Panc1 (cell line): ENCODE measurements around the gene SKP1. TPM values are rescaled to one million over a fixed set of nuclear protein-coding genes. Genes with fewer than 3 reads are reported as not detected.

Experiments used
- ATAC-seq: fragments of 200-7000 bp; cut with Tn5 transposase; 2 replicates; pipeline ENCODE4 v1.9.1; 2020; ENCODE audit warnings: mild to moderate bottlenecking, moderate library complexity
- BruUV-seq: library from RNA; stranded (reverse); fragments of 400-500 nt; replicated peaks from 2 replicates; lab custom pipeline; 2021; lab: Mats Ljungman, UMichigan
- CTCF ChIA-PET: fragments of 300-600 bp; sonication (Branson Sonifier 250); formaldehyde crosslinking; loops from one replicate; lab custom pipeline; 2022; ENCODE audit warnings: antibody characterized with exemption; lab: Charles Lee
- POLR2A ChIA-PET: fragments of 300-600 bp; sonication (Branson Sonifier 250); formaldehyde crosslinking; loops from one replicate; lab custom pipeline; 2022; ENCODE audit warnings: antibody characterized with exemption; lab: Charles Lee
- DNase-seq: peaks from one replicate; pipeline ENCODE4 v3.0.0-alpha.2; 2010; ENCODE audit warnings: low read depth, low spot score
- H3K27ac ChIP-seq: 2 replicates; pipeline ENCODE4 v1.5.1; 2011; ENCODE audit warnings: mild to moderate bottlenecking, low read length, inconsistent platforms
- H3K27me3 ChIP-seq: fragments of 200-500 bp; sonication (Bioruptor generic); 2 replicates; pipeline ENCODE4 v1.6.0; 2014; ENCODE audit warnings: low read length, inconsistent platforms; ENCODE audit not compliant: control insufficient read depth, insufficient read depth
- H3K36me3 ChIP-seq: fragments of 200-500 bp; sonication (Bioruptor generic); 2 replicates; pipeline ENCODE4 v1.5.1; 2014; ENCODE audit warnings: inconsistent platforms, mild to moderate bottlenecking, low read length, moderate library complexity; ENCODE audit not compliant: control insufficient read depth, insufficient read depth
- H3K4me1 ChIP-seq: 2 replicates; pipeline ENCODE4 v1.5.1; 2011; ENCODE audit warnings: inconsistent platforms, mild to moderate bottlenecking, low read length, moderate library complexity; ENCODE audit not compliant: control insufficient read depth, insufficient read depth
- H3K4me3 ChIP-seq, 2 experiments: 2 replicates each; pipeline ENCODE4 v1.5.1; 2011 to 2012; ENCODE audit warnings: low read depth in 2 of 2, low read length in 2 of 2, mild to moderate bottlenecking in 2 of 2, inconsistent platforms in 1 of 2, moderate library complexity in 1 of 2
- H3K9me3 ChIP-seq: fragments of 200-500 bp; sonication (Bioruptor generic); 2 replicates; pipeline ENCODE4 v1.5.1; 2014; ENCODE audit warnings: low read depth, mild to moderate bottlenecking, inconsistent platforms, low read length, moderate library complexity; ENCODE audit not compliant: control insufficient read depth, insufficient read depth
- POLR2AphosphoS5 ChIP-seq: IDR thresholded peaks from 2 replicates; pipeline ENCODE4 v1.6.1; 2012; ENCODE audit warnings: mild to moderate bottlenecking, low read depth, low read length, moderate library complexity
- SIN3A ChIP-seq: IDR thresholded peaks from 2 replicates; pipeline ENCODE4 v1.6.1; 2012; ENCODE audit warnings: low read depth, mild to moderate bottlenecking, low read length, moderate library complexity, borderline replicate concordance; ENCODE audit not compliant: insufficient read depth
- TCF7L2 ChIP-seq: IDR thresholded peaks from 2 replicates; pipeline ENCODE4 v1.6.1; 2011; ENCODE audit warnings: mild to moderate bottlenecking, low read depth, low read length, inconsistent platforms
- in situ Hi-C: cut with HindIII; loops from 2 replicates; pipeline ENCODE4 v1.10.0; 2016; ENCODE audit warnings: low sequenced_read_pairs, low pct_unique_long_range_greater_than_20kb
- intact Hi-C: fragments of 100-400 bp; cut with micrococcal nuclease; formaldehyde crosslinking; loops from one replicate; pipeline ENCODE4 v1.10.0; 2022; ENCODE audit not compliant: unreplicated experiment
- total RNA-seq: library from RNA; stranded (reverse); gene quantifications from one replicate; pipeline ENCODE4 v1.2.1, GENCODE V29; 2021; ENCODE audit not compliant: unreplicated experiment
- TF ChIP-seq, protein P1 (sequence below): fragments of 450-650 bp; IDR thresholded peaks from 2 replicates; pipeline ENCODE4 v1.5.1; 2017; ENCODE audit warnings: mild to moderate bottlenecking
- TF ChIP-seq, protein P2 (sequence below), 2 experiments: IDR thresholded peaks; 2 replicates each; pipeline ENCODE4 v1.6.1; 2011 to 2012; ENCODE audit warnings: low read depth in 2 of 2, control low read depth in 1 of 2, low read length in 1 of 2, mild to moderate bottlenecking in 1 of 2, moderate library complexity in 1 of 2; ENCODE audit not compliant: insufficient read depth in 1 of 2

SKP1 gene
- total RNA-seq, 1 experiment from 2014 or later: 301 TPM

DNA sequence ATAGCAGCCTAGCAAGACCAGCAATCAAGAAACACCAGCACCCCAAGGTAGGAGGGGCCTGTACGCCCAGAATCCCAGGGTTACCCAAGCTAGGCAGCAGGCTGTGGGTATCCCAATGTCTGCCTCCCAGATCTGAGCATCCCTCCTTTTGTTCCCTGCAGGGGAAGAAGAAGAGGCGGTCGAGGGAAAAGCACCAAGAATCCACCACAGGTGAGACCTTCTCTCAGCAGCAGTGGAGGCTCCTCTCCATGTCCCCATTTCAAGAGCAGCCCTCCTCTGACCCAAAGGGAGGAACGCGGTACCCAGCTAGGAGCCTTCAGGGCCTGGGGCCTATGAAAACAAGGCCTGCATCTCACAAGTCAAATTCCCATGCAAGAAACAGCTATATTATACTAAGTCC is 33.3 kb downstream of the SKP1 start:
- Histone ChIP-seq H3K36me3 (peaks cover 2% of the 10 kb centered on the region; the same call in 1 of the 2 replicates), H3K27ac (no peak overlapping the region), H3K4me3 (no peak overlapping the region), H3K4me1 (peaks cover 24% of the 10 kb centered on the region), H3K27me3 (no peaks in the 10 kb centered on the region), H3K9me3 (no peaks in the 10 kb centered on the region)
- BruUV-seq: no TSS peak
- POLR2A ChIA-PET: no interaction called here
- CTCF ChIA-PET: interaction anchor here (1.4 kb wide), 1 partner anchor 104 kb away, joined by 11 read pairs; no protein-coding TSS in a partner anchor
- no peak for ATAC-seq
- in situ Hi-C loops: no loop called here
- DNase-seq: no peak
- TF ChIP-seq, protein P1, sequence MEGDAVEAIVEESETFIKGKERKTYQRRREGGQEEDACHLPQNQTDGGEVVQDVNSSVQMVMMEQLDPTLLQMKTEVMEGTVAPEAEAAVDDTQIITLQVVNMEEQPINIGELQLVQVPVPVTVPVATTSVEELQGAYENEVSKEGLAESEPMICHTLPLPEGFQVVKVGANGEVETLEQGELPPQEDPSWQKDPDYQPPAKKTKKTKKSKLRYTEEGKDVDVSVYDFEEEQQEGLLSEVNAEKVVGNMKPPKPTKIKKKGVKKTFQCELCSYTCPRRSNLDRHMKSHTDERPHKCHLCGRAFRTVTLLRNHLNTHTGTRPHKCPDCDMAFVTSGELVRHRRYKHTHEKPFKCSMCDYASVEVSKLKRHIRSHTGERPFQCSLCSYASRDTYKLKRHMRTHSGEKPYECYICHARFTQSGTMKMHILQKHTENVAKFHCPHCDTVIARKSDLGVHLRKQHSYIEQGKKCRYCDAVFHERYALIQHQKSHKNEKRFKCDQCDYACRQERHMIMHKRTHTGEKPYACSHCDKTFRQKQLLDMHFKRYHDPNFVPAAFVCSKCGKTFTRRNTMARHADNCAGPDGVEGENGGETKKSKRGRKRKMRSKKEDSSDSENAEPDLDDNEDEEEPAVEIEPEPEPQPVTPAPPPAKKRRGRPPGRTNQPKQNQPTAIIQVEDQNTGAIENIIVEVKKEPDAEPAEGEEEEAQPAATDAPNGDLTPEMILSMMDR: no peak
- TF ChIP-seq POLR2AphosphoS5 (no peak), SIN3A (no peak), TCF7L2 (no peak)
- TF ChIP-seq, protein P2, sequence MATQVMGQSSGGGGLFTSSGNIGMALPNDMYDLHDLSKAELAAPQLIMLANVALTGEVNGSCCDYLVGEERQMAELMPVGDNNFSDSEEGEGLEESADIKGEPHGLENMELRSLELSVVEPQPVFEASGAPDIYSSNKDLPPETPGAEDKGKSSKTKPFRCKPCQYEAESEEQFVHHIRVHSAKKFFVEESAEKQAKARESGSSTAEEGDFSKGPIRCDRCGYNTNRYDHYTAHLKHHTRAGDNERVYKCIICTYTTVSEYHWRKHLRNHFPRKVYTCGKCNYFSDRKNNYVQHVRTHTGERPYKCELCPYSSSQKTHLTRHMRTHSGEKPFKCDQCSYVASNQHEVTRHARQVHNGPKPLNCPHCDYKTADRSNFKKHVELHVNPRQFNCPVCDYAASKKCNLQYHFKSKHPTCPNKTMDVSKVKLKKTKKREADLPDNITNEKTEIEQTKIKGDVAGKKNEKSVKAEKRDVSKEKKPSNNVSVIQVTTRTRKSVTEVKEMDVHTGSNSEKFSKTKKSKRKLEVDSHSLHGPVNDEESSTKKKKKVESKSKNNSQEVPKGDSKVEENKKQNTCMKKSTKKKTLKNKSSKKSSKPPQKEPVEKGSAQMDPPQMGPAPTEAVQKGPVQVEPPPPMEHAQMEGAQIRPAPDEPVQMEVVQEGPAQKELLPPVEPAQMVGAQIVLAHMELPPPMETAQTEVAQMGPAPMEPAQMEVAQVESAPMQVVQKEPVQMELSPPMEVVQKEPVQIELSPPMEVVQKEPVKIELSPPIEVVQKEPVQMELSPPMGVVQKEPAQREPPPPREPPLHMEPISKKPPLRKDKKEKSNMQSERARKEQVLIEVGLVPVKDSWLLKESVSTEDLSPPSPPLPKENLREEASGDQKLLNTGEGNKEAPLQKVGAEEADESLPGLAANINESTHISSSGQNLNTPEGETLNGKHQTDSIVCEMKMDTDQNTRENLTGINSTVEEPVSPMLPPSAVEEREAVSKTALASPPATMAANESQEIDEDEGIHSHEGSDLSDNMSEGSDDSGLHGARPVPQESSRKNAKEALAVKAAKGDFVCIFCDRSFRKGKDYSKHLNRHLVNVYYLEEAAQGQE (IDR thresholded peaks at IDR 0.05; ENCODE audit: insufficient read depth in 1 of 2, low read depth in 2 of 2, low read length in 1 of 2): no peak
- intact Hi-C loops: no loop called here

DNA sequence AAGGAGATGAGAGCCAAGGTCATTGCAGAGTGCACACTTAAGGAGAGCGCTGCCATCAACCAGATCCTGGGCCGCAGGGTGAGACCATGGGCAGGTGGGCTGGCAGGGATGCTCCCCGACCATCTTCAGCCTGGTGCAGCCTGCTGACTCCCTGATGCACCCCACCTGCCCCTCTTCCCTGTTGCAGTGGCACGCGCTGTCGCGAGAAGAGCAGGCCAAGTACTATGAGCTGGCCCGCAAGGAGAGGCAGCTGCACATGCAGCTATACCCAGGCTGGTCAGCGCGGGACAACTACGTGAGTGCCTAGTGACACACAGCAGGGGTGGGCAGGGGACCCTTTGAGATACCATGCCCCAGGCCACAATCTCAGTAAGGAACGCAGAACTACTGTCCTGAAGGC is 33.9 kb downstream of the SKP1 start:
- ATAC-seq: no peak
- intact Hi-C loops (no loop called here), in situ Hi-C loops (no loop called here)
- H3K36me3 ChIP-seq: peaks cover 2% of the 10 kb centered on the region; the same call in 1 of the 2 replicates
- H3K27ac ChIP-seq: no peak overlapping the region
- H3K9me3 ChIP-seq: no peaks in the 10 kb centered on the region
- BruUV-seq: no TSS peak
- no peaks in the 10 kb centered on the region for H3K27me3 ChIP-seq
- H3K4me1 ChIP-seq: peaks cover 30% of the 10 kb centered on the region
- no peak for DNase-seq
- H3K4me3 ChIP-seq: no peak overlapping the region
- CTCF ChIA-PET: interaction anchor here (0.7 to 1.4 kb wide), 2 partner anchors 103 kb away, joined by 3 to 11 read pairs; no protein-coding TSS in a partner anchor
- POLR2A ChIA-PET: no interaction called here
- TF ChIP-seq SIN3A: no peak
- TF ChIP-seq, protein P1: no peak
- TF ChIP-seq POLR2AphosphoS5: no peak
- no peak for TF ChIP-seq TCF7L2
- TF ChIP-seq, protein P2 (IDR thresholded peaks at IDR 0.05; ENCODE audit: insufficient read depth in 1 of 2, low read depth in 2 of 2, low read length in 1 of 2): no peak
